ENCODE results near the gene MPG. TPM values are rescaled to one million over a fixed set of nuclear protein-coding genes. Genes with fewer than 3 reads are reported as not detected.

The MPG gene
- polyA plus RNA-seq, 2 of the 4 experiments (the other 2 are of a cell fraction), result 25.5 to 54.3 TPM

GRCh38 chr16:89391-90302 lies 11.6 kb downstream of the MPG start:
- H3K4me2 ChIP-seq, result no peak overlapping the region
- no peak for ATAC-seq
- peaks cover 6% of the 10 kb centered on the region for H3K4me1 ChIP-seq
- ChIA-PET POLR2A (no interaction called here), CTCF (interaction anchor here (1.1 to 30.3 kb wide), 7 partner anchors 6 to 272 kb away, joined by 4 to 718 read pairs (median 11); partner anchors contain the start of genes MPG and RHBDF1)
- no peaks in the 10 kb centered on the region for H3K9me3 ChIP-seq
- WGBS (ENCODE audit: missing lambda C conversion rate), result 94% methylated on average over 15 of the region's 30 CpGs
- no peak overlapping the region for H3K4me3 ChIP-seq
- H3K27ac ChIP-seq, result no peak overlapping the region
- no peak for FAIRE-seq
- TF ChIP-seq USF2 (IDR thresholded peaks at IDR 0.05), result no peak
- DNase-seq (ENCODE audit: low read depth in 1 of 2, low spot score in 1 of 2), result no peak

DNA sequence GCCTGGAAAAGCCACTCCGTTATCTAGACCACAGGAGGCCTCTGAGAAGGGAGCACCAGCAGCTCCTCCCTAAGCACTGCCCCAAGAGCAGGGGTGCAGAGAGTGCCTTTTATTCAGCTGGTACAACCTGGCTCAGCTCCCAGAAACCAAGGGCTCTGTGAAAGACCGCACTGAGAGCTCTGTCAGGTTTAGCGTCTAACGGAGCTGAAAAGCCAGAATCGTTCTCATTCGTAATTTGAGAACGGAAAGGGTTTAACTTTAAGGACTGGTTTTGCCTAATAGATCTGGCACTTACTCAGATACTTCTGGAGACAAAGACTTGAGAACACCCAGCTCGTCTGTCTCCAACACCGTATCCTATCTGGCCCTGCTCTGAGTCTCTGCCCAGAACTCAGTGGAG lies 13.5 kb downstream of the MPG start:
- no peaks in the 10 kb centered on the region for H3K4me1 ChIP-seq
- POLR2A ChIA-PET, result no interaction called here
- 94% methylated on average over 9 of the region's 9 CpGs for WGBS (ENCODE audit: missing lambda C conversion rate)
- no peaks in the 10 kb centered on the region for H3K9me3 ChIP-seq
- no peak for FAIRE-seq
- DNase-seq (ENCODE audit: low read depth in 1 of 2, low spot score in 1 of 2), result no peak
- no peak for TF ChIP-seq EHMT2 (IDR thresholded peaks at IDR 0.05; ENCODE audit: low read depth)
- TF ChIP-seq CEBPB (IDR thresholded peaks at IDR 0.05), result no peak
- CTCF ChIA-PET, result interaction anchor here (1.0 to 30.3 kb wide), 7 partner anchors 11 to 271 kb away, joined by 3 to 718 read pairs (median 6); partner anchors contain the start of genes MPG and RHBDF1
- no peak overlapping the region for H3K4me2 ChIP-seq
- no peak overlapping the region for H3K4me3 ChIP-seq
- ATAC-seq, result no peak
- H3K27ac ChIP-seq, result no peak overlapping the region

DNA sequence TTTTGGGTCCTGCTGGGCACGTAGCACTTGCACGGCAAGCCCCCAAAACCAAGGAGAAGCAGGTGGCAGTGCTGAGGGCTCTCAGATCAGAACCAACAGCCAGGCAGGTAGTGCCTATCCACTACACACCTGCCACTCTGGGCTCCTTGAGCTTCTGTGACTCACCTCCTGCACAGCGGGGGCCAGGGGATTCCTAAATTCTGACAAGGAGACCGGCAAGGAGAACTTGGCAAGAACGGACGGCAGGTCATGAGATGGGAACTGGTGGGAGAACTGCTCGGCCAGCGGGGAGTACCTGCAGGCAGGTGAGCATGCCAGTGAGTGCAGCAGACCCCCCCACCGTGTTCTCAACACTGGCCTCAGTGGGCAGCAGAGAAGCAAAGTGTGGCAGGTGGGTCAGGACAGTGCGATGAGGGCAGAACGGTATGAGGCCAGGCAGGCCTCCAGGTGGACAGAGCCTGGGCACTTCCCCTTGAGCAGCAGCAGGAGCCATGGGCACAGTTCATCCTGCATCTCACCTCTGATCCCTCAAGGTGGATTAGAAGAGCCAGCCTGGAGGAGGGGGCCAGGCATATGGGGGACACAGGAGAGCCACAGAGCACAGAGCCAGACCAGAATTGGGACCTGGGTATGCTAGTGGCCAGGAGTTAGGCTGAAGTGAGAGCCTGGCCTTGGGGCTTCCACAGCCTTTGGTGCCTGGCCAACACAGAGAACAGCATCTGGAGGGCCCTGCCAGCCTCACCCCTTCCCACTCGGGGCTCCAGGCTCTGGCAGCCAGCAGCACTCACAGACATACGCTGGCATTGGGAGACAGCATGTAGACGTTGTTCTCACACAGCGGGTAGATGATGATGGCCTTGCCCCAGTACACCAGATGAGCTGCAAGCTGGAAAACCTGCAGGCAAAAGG lies 14.7 kb downstream of the MPG start:
- H3K4me3 ChIP-seq, result no peak overlapping the region
- 84% methylated on average over 15 of the region's 15 CpGs for WGBS (ENCODE audit: missing lambda C conversion rate)
- H3K27ac ChIP-seq, result no peak overlapping the region
- POLR2A ChIA-PET, result no interaction called here
- H3K4me2 ChIP-seq, result no peak overlapping the region
- no peak for ATAC-seq
- peaks cover 7% of the 10 kb centered on the region for H3K4me1 ChIP-seq
- no peak for FAIRE-seq
- TF ChIP-seq CBX2 (IDR thresholded peaks at IDR 0.05; ENCODE audit: borderline replicate concordance, low read depth), result no peak
- TF ChIP-seq HOXB5 (CRISPR knock-in tag; IDR thresholded peaks at IDR 0.05), result no peak
- no peak for TF ChIP-seq KDM1A (IDR thresholded peaks at IDR 0.05; ENCODE audit: low read depth)
- TF ChIP-seq RNF2 (IDR thresholded peaks at IDR 0.05; ENCODE audit: borderline replicate concordance, low read depth), result no peak
- no peak for TF ChIP-seq USF2 (IDR thresholded peaks at IDR 0.05)
- TF ChIP-seq, protein P1, sequence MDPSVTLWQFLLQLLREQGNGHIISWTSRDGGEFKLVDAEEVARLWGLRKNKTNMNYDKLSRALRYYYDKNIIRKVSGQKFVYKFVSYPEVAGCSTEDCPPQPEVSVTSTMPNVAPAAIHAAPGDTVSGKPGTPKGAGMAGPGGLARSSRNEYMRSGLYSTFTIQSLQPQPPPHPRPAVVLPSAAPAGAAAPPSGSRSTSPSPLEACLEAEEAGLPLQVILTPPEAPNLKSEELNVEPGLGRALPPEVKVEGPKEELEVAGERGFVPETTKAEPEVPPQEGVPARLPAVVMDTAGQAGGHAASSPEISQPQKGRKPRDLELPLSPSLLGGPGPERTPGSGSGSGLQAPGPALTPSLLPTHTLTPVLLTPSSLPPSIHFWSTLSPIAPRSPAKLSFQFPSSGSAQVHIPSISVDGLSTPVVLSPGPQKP (IDR thresholded peaks at IDR 0.05; ENCODE audit: low read depth, low read length), result no peak
- TF ChIP-seq TP53 (CRISPR knock-in tag; IDR thresholded peaks at IDR 0.05), result no peak
- TF ChIP-seq BHLHE40 (IDR thresholded peaks at IDR 0.05; ENCODE audit: low read depth, low read length), result no peak
- TF ChIP-seq HDAC2 (IDR thresholded peaks at IDR 0.05), result no peak
- TF ChIP-seq NPAS2 (CRISPR knock-in tag; IDR thresholded peaks at IDR 0.05; ENCODE audit: borderline replicate concordance), result no peak
- TF ChIP-seq TFCP2L1 (CRISPR knock-in tag; IDR thresholded peaks at IDR 0.05), result no peak
- TF ChIP-seq RAD21 (conservative IDR thresholded peaks at IDR 0.05 in 1 of 2, IDR thresholded peaks at IDR 0.05 in 1 of 2), result no peak
- H3K9me3 ChIP-seq, result no peaks in the 10 kb centered on the region
- CTCF ChIA-PET, result interaction anchor here (0.6 to 30.3 kb wide), 7 partner anchors 12 to 361 kb away, joined by 3 to 718 read pairs (median 3); partner anchors contain the start of genes MPG and RHBDF1
- no peak for DNase-seq (ENCODE audit: low read depth in 1 of 2, low spot score in 1 of 2)
